K562 (cell line): ENCODE measurements around the gene SERAC1. TPM values are rescaled to one million over a fixed set of nuclear protein-coding genes. Genes with fewer than 3 reads are reported as not detected.

Source experiments
- ATAC-seq: fragments of 200-7000 bp; cut with Tn5 transposase; 3 replicates; pipeline ENCODE4 v1.9.1; 2020; ENCODE audit warnings: moderate library complexity
- BruUV-seq: library from RNA; stranded (reverse); fragments of 400-500 nt; replicated peaks from 2 replicates; lab custom pipeline; 2021; lab: Mats Ljungman, UMichigan
- CTCF ChIA-PET: fragments of 300-600 bp; formaldehyde crosslinking; extraction: SDS; loops from one replicate; lab custom pipeline; 2021; ENCODE audit warnings: low intra/inter-chr PET ratio; lab: Yijun Ruan, JAX
- POLR2A ChIA-PET: fragments of 300-600, 350-650 bp; sonication (Branson Sonifier 250); formaldehyde crosslinking; extraction: SDS; loops from one replicate; lab custom pipeline; 2021; ENCODE audit warnings: antibody characterized with exemption, inconsistent platforms; lab: Yijun Ruan, JAX
- DNase-seq, 4 experiments: peaks; one replicate each; pipeline versions ENCODE4 v3.0.0 to v3.0.0-alpha.2; 2011 to 2018; ENCODE audit warnings: low spot score in 3 of 4, mixed read lengths in 3 of 4; ENCODE audit errors: extremely low read depth in 1 of 4
- FAIRE-seq: peaks from 2 replicates; lab custom pipeline; 2011; peaks lifted over from hg19 to GRCh38; lab: Jason Lieb, UNC
- H2AFZ ChIP-seq: 2 replicates; pipeline ENCODE4 v1.6.0; 2011; ENCODE audit warnings: low read depth, low read length, control low read depth, inconsistent platforms
- H3K27ac ChIP-seq: fragments of 200-600 bp; 3 replicates; pipeline ENCODE4 v1.8.0; 2011; ENCODE audit warnings: low read depth, mild to moderate bottlenecking, control low read depth, inconsistent platforms, low read length, moderate library complexity, mixed read lengths; ENCODE audit errors: extremely low read depth
- H3K27me3 ChIP-seq, 2 experiments: fragments of 300-600 bp in 1 of 2; 2 replicates in 1 of 2; 3 replicates in 1 of 2; pipeline versions ENCODE4 v1.6.0 to v1.8.0; 2011; ENCODE audit warnings: inconsistent platforms in 2 of 2, low read length in 2 of 2, mild to moderate bottlenecking in 1 of 2, mixed read lengths in 1 of 2, moderate library complexity in 1 of 2; ENCODE audit not compliant: control insufficient read depth in 2 of 2, insufficient read depth in 2 of 2
- H3K36me3 ChIP-seq: fragments of 300-600 bp; 3 replicates; pipeline ENCODE4 v1.8.0; 2011; ENCODE audit warnings: mild to moderate bottlenecking, low read length, inconsistent platforms; ENCODE audit not compliant: control insufficient read depth, insufficient read depth
- H3K4me1 ChIP-seq, 2 experiments: fragments of 200-600 bp in 1 of 2; replicated peaks in 1 of 2; 2 replicates in 1 of 2; 3 replicates in 1 of 2; pipeline versions ENCODE4 v1.5.1 to v1.8.0; 2011; ENCODE audit warnings: inconsistent platforms in 2 of 2, low read length in 2 of 2, mild to moderate bottlenecking in 1 of 2, mixed read lengths in 1 of 2, moderate library complexity in 1 of 2; ENCODE audit not compliant: control insufficient read depth in 2 of 2, insufficient read depth in 2 of 2
- H3K4me2 ChIP-seq: 2 replicates; pipeline ENCODE4 v1.6.1; 2011; ENCODE audit warnings: low read length, control low read depth, inconsistent platforms, mixed read lengths; ENCODE audit not compliant: insufficient read depth
- H3K4me3 ChIP-seq: fragments of 200-600 bp; sonication (generic), shearing (Covaris generic); 2 replicates; pipeline ENCODE4 v1.5.1; 2016; ENCODE audit warnings: control low read depth, inconsistent platforms
- H3K79me2 ChIP-seq: fragments of 200-600 bp; 3 replicates; pipeline ENCODE4 v1.8.0; 2011; ENCODE audit warnings: low read length, inconsistent platforms; ENCODE audit not compliant: control insufficient read depth, insufficient read depth
- H3K9ac ChIP-seq, 2 experiments: 2 replicates each; pipeline versions ENCODE4 v1.6.0 to v1.6.1; 2011; ENCODE audit warnings: low read depth in 2 of 2, low read length in 2 of 2, control low read depth in 1 of 2, inconsistent platforms in 1 of 2, mild to moderate bottlenecking in 1 of 2, mixed read lengths in 1 of 2; ENCODE audit not compliant: insufficient read depth in 1 of 2
- H3K9me1 ChIP-seq: one replicate; pipeline ENCODE4 v1.6.0; 2011; ENCODE audit warnings: inconsistent platforms, mild to moderate bottlenecking, low read length, moderate library complexity; ENCODE audit not compliant: control insufficient read depth, insufficient read depth
- H3K9me3 ChIP-seq: replicated peaks from 2 replicates; pipeline ENCODE4 v1.5.1; 2011; ENCODE audit warnings: low read depth, low read length, inconsistent platforms; ENCODE audit not compliant: control insufficient read depth, insufficient read depth
- H4K20me1 ChIP-seq: replicated peaks from 2 replicates; pipeline ENCODE4 v1.6.1; 2011; ENCODE audit warnings: low read length, inconsistent platforms, mixed read lengths; ENCODE audit not compliant: control insufficient read depth, insufficient read depth
- ESRRB ChIP-seq: fragments of 250-450 bp; sonication (Bioruptor Pico); IDR thresholded peaks from 2 replicates; pipeline ENCODE4 v1.5.0; 2020; ENCODE audit warnings: mild to moderate bottlenecking, moderate library complexity, borderline replicate concordance
- HDAC1 ChIP-seq, 2 experiments: fragments of 450-650 bp; IDR thresholded peaks; 2 replicates each; pipeline ENCODE4 v1.6.1; 2016 to 2017; ENCODE audit warnings: inconsistent platforms in 1 of 2, mild to moderate bottlenecking in 1 of 2, moderate library complexity in 1 of 2
- HNRNPK ChIP-seq: fragments of 200-400 bp; formaldehyde crosslinking; IDR thresholded peaks from one replicate; pipeline ENCODE4 v1.6.1; 2018; ENCODE audit warnings: mild to moderate bottlenecking, low read depth, low read length; ENCODE audit not compliant: poor library complexity, severe bottlenecking
- KDM1A ChIP-seq, 2 experiments: fragments of 450-650 bp; IDR thresholded peaks; 2 replicates each; pipeline ENCODE4 v1.6.1; 2016; ENCODE audit warnings: mild to moderate bottlenecking in 2 of 2
- NFXL1 ChIP-seq: fragments of 450-650 bp; formaldehyde crosslinking; IDR thresholded peaks from 2 replicates; pipeline ENCODE4 v1.4.0; 2021; ENCODE audit warnings: mild to moderate bottlenecking
- POLR2G ChIP-seq: fragments of 200-400 bp; formaldehyde crosslinking; IDR thresholded peaks from 2 replicates; pipeline ENCODE4 v1.6.1; 2017; ENCODE audit warnings: low read depth, mild to moderate bottlenecking, antibody characterized with exemption, low read length, moderate library complexity
- PTBP1 ChIP-seq: fragments of 200-400 bp; formaldehyde crosslinking; IDR thresholded peaks from 2 replicates; pipeline ENCODE4 v1.6.1; 2017; ENCODE audit warnings: low read depth, low read length
- SIN3B ChIP-seq: fragments of 450-650 bp; IDR thresholded peaks from 2 replicates; pipeline ENCODE4 v1.6.1; 2017; ENCODE audit warnings: low read depth, mild to moderate bottlenecking, moderate library complexity
- SRF ChIP-seq, 2 experiments: fragments of 250-450, 450-650 bp in 1 of 2; sonication (Bioruptor Pico) in 1 of 2; sonication (generic) in 1 of 2; formaldehyde crosslinking; IDR thresholded peaks; 2 replicates each; pipeline versions ENCODE4 v1.5.0 to v1.5.1; 2020 to 2022; ENCODE audit warnings: mild to moderate bottlenecking in 1 of 2, missing genetic modification reagents in 1 of 2
- ZNF347 ChIP-seq: fragments of 450-650 bp; formaldehyde crosslinking; IDR thresholded peaks from 2 replicates; pipeline ENCODE4 v1.4.0; 2020; ENCODE audit warnings: low read depth, mild to moderate bottlenecking, moderate library complexity
- ZNF551 ChIP-seq: fragments of 250-450 bp; sonication (Bioruptor Pico); IDR thresholded peaks from 2 replicates; pipeline ENCODE4 v1.5.0; 2021; ENCODE audit warnings: mild to moderate bottlenecking, moderate library complexity
- WGBS: fragments of 100-300 bp; shearing (Covaris generic); methylation state at CpG from one replicate; pipeline ENCODE4 v1.1.6; 2016; ENCODE audit warnings: low coverage, mixed read lengths; ENCODE audit not compliant: insufficient coverage; ENCODE audit errors: missing lambda C conversion rate; 5-methylcytosine and 5-hydroxymethylcytosine counted together
- in situ Hi-C: fragments of 300-500 bp; cut with MboI; formaldehyde crosslinking; loops from 4 replicates; pipeline ENCODE4 v1.15.0; 2018; ENCODE audit warnings: inconsistent platforms, mixed read lengths
- intact Hi-C: fragments of 100-400 bp; cut with micrococcal nuclease; formaldehyde crosslinking; loops from 2 replicates; pipeline ENCODE4 v1.14.2; 2022
- polyA plus RNA-seq, 8 experiments: library from polyadenylated mRNA; depleted of rRNA in 4 of 8; stranded (reverse) in 5 of 8; unstranded in 3 of 8; fragments of >200 nt; fragmentation: Nextera tagmentation in 2 of 8; fragmentation: Illumina TruSeq in 1 of 8; extraction: Ambion mirVana in 2 of 8; extraction: Trizol in 1 of 8; gene quantifications; 2 replicates each; pipeline versions ENCODE4 v1.2.1 to v1.2.3, GENCODE V29; 2011 to 2014; ENCODE audit warnings: inconsistent platforms in 1 of 8, missing spikeins in 1 of 8
- total RNA-seq, 7 experiments: library from RNA; depleted of rRNA in 6 of 7; stranded (reverse); fragments of >200 nt in 6 of 7; fragmentation: Illumina TruSeq in 2 of 7; extraction: Trizol in 2 of 7; gene quantifications; 2 replicates each; pipeline versions ENCODE4 v1.2.1 to v1.2.3, GENCODE V29; 2011 to 2021; ENCODE audit warnings: low replicate concordance in 1 of 7
- TF ChIP-seq, protein P1 (sequence below): fragments of 150-350 bp; conservative IDR thresholded peaks from 2 replicates; pipeline ENCODE4 v1.6.1; 2014; ENCODE audit warnings: low read length
- TF ChIP-seq, protein P2 (sequence below): sonication (generic); formaldehyde crosslinking; IDR thresholded peaks from 2 replicates; pipeline ENCODE4 v1.5.0; 2020; ENCODE audit warnings: missing genetic modification reagents

SERAC1 gene
- total and polyA plus RNA-seq, 9 of the 15 experiments (the other 6 are each of a cell fraction or from before 2014, with no cell fraction given), result 1.8 to 6.2 (median 2.8) TPM

DNA sequence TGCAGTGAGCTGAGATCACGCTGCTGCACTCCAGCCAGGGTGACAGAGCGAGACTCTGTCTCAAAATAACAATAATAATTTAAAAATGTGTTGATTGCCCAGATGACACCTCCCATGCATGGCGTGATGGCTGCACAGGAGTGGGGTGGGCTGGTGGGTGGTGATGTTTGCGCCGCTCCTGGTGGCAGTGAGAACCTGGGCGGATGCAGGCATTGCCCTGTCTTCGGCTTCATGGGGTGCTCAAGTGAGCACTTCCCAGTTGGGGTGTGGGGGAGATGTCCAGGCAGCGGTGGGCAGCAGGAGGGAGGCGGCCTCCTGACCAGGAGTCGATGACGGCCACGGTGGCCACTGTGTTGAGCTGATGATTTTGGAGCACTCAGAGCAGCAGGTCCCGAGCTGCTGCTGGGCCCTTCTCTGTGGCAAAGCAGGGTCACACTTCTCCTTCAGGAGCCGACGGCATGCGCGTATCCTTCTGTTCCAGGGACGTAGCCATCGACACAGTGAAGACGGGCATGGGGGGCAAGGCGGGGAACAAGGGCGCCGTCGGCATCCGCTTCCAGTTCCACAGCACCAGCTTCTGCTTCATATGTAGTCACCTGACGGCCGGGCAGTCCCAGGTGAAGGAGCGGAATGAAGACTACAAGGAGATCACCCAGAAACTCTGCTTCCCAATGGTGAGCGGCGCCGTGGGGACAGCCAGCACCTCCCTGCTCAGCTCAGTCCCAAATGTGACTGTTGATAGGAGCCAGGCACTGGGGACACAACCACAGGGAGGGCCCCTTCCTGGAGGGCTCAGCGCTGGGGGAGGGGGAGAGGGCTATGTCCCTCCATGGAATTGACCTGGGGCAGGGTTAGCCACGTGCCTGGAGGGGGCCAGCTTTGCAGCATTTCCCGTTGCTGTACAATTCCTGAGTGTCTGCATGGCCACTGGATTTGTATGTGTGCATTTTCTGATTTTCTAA lies 96.7 kb downstream of the SERAC1 start:
- H3K36me3 ChIP-seq, result peaks cover 55% of the 10 kb centered on the region
- no peak overlapping the region; the same call in 2 of the 3 replicates for H3K27ac ChIP-seq
- WGBS, result 86% methylated on average over 28 of the region's 34 CpGs
- H3K4me1 ChIP-seq, result peaks cover 4 to 15% of the 10 kb centered on the region in 2 experiments; a peak in 4 of 5 replicates
- no peaks in the 10 kb centered on the region for H3K79me2 ChIP-seq
- 0 out of 2 replicates have a peak overlapping the region, but pooled peaks have one; percentile 1 for H3K4me2 ChIP-seq
- in situ Hi-C loops (no loop called here), intact Hi-C loops (loop anchor here (1.0 to 5.0 kb wide), 5 partner anchors 44 to 757 kb away; no protein-coding TSS in a partner anchor)
- FAIRE-seq, result no peak
- no peaks in the 10 kb centered on the region; the same call in 1 of the 2 replicates for H4K20me1 ChIP-seq
- no peak overlapping the region for H3K4me3 ChIP-seq
- no peaks in the 10 kb centered on the region for H3K27me3 ChIP-seq
- H3K9me1 ChIP-seq, result peaks cover 3% of the 10 kb centered on the region
- no TSS peak for BruUV-seq
- TF ChIP-seq POLR2G (0 out of 2 replicates have a peak, but pooled peaks have one; percentile 30), PTBP1 (no peak), SIN3B (no peak), ZNF551 (CRISPR knock-in tag) (no peak), HNRNPK (no peak), ZNF347 (CRISPR knock-in tag) (no peak), KDM1A (IDR thresholded peaks at IDR 0.05) (peak in 1 of 2 experiments; percentile 81; a peak in 2 of 4 replicates), HDAC1 (IDR thresholded peaks at IDR 0.05) (0 out of 4 replicates have a peak, but pooled peaks of 1 of the 2 experiments have one; percentile 16), NFXL1 (CRISPR knock-in tag) (no peak), ESRRB (CRISPR knock-in tag) (no peak), SRF (CRISPR knock-in tag; IDR thresholded peaks at IDR 0.05) (0 out of 4 replicates have a peak, but pooled peaks of 1 of the 2 experiments have one; percentile 16)
- TF ChIP-seq, protein P1, sequence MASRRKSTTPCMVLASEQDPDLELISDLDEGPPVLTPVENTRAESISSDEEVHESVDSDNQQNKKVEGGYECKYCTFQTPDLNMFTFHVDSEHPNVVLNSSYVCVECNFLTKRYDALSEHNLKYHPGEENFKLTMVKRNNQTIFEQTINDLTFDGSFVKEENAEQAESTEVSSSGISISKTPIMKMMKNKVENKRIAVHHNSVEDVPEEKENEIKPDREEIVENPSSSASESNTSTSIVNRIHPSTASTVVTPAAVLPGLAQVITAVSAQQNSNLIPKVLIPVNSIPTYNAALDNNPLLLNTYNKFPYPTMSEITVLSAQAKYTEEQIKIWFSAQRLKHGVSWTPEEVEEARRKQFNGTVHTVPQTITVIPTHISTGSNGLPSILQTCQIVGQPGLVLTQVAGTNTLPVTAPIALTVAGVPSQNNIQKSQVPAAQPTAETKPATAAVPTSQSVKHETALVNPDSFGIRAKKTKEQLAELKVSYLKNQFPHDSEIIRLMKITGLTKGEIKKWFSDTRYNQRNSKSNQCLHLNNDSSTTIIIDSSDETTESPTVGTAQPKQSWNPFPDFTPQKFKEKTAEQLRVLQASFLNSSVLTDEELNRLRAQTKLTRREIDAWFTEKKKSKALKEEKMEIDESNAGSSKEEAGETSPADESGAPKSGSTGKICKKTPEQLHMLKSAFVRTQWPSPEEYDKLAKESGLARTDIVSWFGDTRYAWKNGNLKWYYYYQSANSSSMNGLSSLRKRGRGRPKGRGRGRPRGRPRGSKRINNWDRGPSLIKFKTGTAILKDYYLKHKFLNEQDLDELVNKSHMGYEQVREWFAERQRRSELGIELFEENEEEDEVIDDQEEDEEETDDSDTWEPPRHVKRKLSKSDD, result 0 out of 2 replicates have a peak, but pooled peaks have one; percentile 24
- TF ChIP-seq, protein P2, sequence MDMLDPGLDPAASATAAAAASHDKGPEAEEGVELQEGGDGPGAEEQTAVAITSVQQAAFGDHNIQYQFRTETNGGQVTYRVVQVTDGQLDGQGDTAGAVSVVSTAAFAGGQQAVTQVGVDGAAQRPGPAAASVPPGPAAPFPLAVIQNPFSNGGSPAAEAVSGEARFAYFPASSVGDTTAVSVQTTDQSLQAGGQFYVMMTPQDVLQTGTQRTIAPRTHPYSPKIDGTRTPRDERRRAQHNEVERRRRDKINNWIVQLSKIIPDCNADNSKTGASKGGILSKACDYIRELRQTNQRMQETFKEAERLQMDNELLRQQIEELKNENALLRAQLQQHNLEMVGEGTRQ (CRISPR knock-in tag), result no peak
- ATAC-seq, result peak; percentile 60
- no peak overlapping the region for H2AFZ ChIP-seq
- no peaks in the 10 kb centered on the region for H3K9me3 ChIP-seq
- peak overlapping the region in 1 of 2 experiments; percentile 13; a peak in 2 of 4 replicates for H3K9ac ChIP-seq
- POLR2A ChIA-PET, result interaction anchor here (0.5 to 1.7 kb wide), 12 partner anchors 11 to 721 kb away, joined by 3 to 6 read pairs (median 4); no protein-coding TSS in a partner anchor
- CTCF ChIA-PET, result interaction anchor here (0.6 to 2.8 kb wide), 5 partner anchors 38 to 757 kb away, joined by 3 to 12 read pairs (median 7); partner anchors contain the start of gene SYNJ2
- peak in 1 of 4 experiments; percentile 31 for DNase-seq
